ENCODE results near the gene FBXO47. TPM values are rescaled to one million over a fixed set of nuclear protein-coding genes. Genes with fewer than 3 reads are reported as not detected.
"Not testable (repeated sequence)": the region's sequence is repeated elsewhere in the genome, so short reads cannot be mapped to it uniquely, and the experiment has no call there.

Gene FBXO47
- total RNA-seq, 2 donors from 2014 or later, result not detected

GRCh38 chr17:38912221-38912813 lies 54.9 kb downstream of the FBXO47 start:
- Histone ChIP-seq H3K27me3 (no peaks in the 10 kb centered on the region), H3K4me3 (no peak overlapping the region), H3K9me3 (no peaks in the 10 kb centered on the region), H3K4me1 (peaks cover 0 to 56% of the 10 kb centered on the region in 2 donors), H3K36me3 (peaks cover 32% of the 10 kb centered on the region), H3K27ac (peak overlapping the region; percentile 27 to 32)
- no peak for DNase-seq (ENCODE audit: low spot score)
- TF ChIP-seq CTCF (IDR thresholded peaks at IDR 0.05), result no peak

- not testable (repeated sequence) for H3K9me3 ChIP-seq; H3K27me3 ChIP-seq; DNase-seq (ENCODE audit: low spot score); H3K4me3 ChIP-seq
- peak overlapping the region; percentile 27 to 32 for H3K27ac ChIP-seq
- H3K4me1 ChIP-seq, result peaks cover 0 to 62% of the 10 kb centered on the region in 2 donors
- peaks cover 27% of the 10 kb centered on the region for H3K36me3 ChIP-seq
These were observed 55.5 kb downstream of the FBXO47 start for GRCh38 chr17:38911731-38912081.

GRCh38 chr17:38911081-38911730 lies 56.0 kb downstream of the FBXO47 start:
- TF ChIP-seq CTCF (IDR thresholded peaks at IDR 0.05), result no peak
- no peak overlapping the region for H3K4me3 ChIP-seq
- no peak for DNase-seq (ENCODE audit: low spot score)
- H3K27me3 ChIP-seq, result no peaks in the 10 kb centered on the region
- H3K9me3 ChIP-seq, result no peaks in the 10 kb centered on the region
- peaks cover 23% of the 10 kb centered on the region for H3K36me3 ChIP-seq
- no peak overlapping the region for H3K27ac ChIP-seq
- peaks cover 0 to 67% of the 10 kb centered on the region in 2 donors for H3K4me1 ChIP-seq

GRCh38 chr17:38910325-38910724 lies 56.9 kb downstream of the FBXO47 start:
- no peak for TF ChIP-seq CTCF (IDR thresholded peaks at IDR 0.05)
- Histone ChIP-seq H3K4me3 (no peak overlapping the region), H3K36me3 (peaks cover 15% of the 10 kb centered on the region), H3K4me1 (peaks cover 0 to 72% of the 10 kb centered on the region in 2 donors), H3K9me3 (no peaks in the 10 kb centered on the region), H3K27ac (no peak overlapping the region), H3K27me3 (no peaks in the 10 kb centered on the region)
- no peak for DNase-seq (ENCODE audit: low spot score)

- peaks cover 0 to 63% of the 10 kb centered on the region in 2 donors for H3K4me1 ChIP-seq
- no peak for DNase-seq (ENCODE audit: low spot score)
- no peaks in the 10 kb centered on the region for H3K9me3 ChIP-seq
- peaks cover 9% of the 10 kb centered on the region for H3K36me3 ChIP-seq
- H3K4me3 ChIP-seq, result no peak overlapping the region
- TF ChIP-seq CTCF (IDR thresholded peaks at IDR 0.05), result no peak
- H3K27me3 ChIP-seq, result no peaks in the 10 kb centered on the region
- peak overlapping the region; percentile 36 to 51 for H3K27ac ChIP-seq
These were observed 58.5 kb downstream of the FBXO47 start for GRCh38 chr17:38908676-38909181.

- H3K4me1 ChIP-seq, result peaks cover 0 to 62% of the 10 kb centered on the region in 2 donors
- no peak for TF ChIP-seq CTCF (IDR thresholded peaks at IDR 0.05)
- H3K36me3 ChIP-seq, result peaks cover 15% of the 10 kb centered on the region
- H3K27me3 ChIP-seq, result no peaks in the 10 kb centered on the region
- H3K9me3 ChIP-seq, result no peaks in the 10 kb centered on the region
- peak overlapping the region; percentile 36 to 51 for H3K27ac ChIP-seq
- H3K4me3 ChIP-seq, result no peak overlapping the region
- no peak for DNase-seq (ENCODE audit: low spot score)
These were observed 59.1 kb downstream of the FBXO47 start for GRCh38 chr17:38907930-38908675.
